ENCODE measurements around the gene ATG9A. TPM values are rescaled to one million over a fixed set of nuclear protein-coding genes. Genes with fewer than 3 reads are reported as not detected.
"Not testable (repeated sequence)": the region's sequence is repeated elsewhere in the genome, so short reads cannot be mapped to it uniquely, and the experiment has no call there.

Gene ATG9A
- total RNA-seq, 1 experiment from 2014 or later: 32.5 TPM

GRCh38 chr2:219207884-219208740 is 21.3 kb downstream of the ATG9A start:
- Histone ChIP-seq H3K36me3 (replicated peaks; ENCODE audit: control insufficient read depth, insufficient read depth, low read length) (peaks cover 17% of the 10 kb centered on the region), H3K4me3 (ENCODE audit: insufficient read depth, low read depth, low read length) (no peak overlapping the region), H3K27me3 (ENCODE audit: control insufficient read depth, insufficient read depth, low read length) (no peaks in the 10 kb centered on the region)
- peak; percentile 21 for DNase-seq

- Histone ChIP-seq H3K36me3 (replicated peaks; ENCODE audit: control insufficient read depth, insufficient read depth, low read length) (peaks cover 12% of the 10 kb centered on the region), H3K27me3 (ENCODE audit: control insufficient read depth, insufficient read depth, low read length) (no peaks in the 10 kb centered on the region), H3K4me3 (ENCODE audit: insufficient read depth, low read depth, low read length) (peak overlapping the region; percentile 68)
- no peak for DNase-seq
Observed at GRCh38 chr2:219207134-219207883, 22.1 kb downstream of the ATG9A start.

GRCh38 chr2:219206328-219207133 is 22.9 kb downstream of the ATG9A start, which contains the start of gene ZFAND2B:
TSS of gene ZFAND2B (plus strand) at chr2:219206782. CDS start at chr2:219206988, 206 bp downstream.
- Histone ChIP-seq H3K4me3 (ENCODE audit: insufficient read depth, low read depth, low read length) (peak within 1 kb of the TSS; percentile 73), H3K27me3 (ENCODE audit: control insufficient read depth, insufficient read depth, low read length) (no peaks in the 10 kb centered on the region), H3K36me3 (replicated peaks; ENCODE audit: control insufficient read depth, insufficient read depth, low read length) (peaks cover 12% of the 10 kb centered on the region)
- peak; percentile 100 for DNase-seq

DNA sequence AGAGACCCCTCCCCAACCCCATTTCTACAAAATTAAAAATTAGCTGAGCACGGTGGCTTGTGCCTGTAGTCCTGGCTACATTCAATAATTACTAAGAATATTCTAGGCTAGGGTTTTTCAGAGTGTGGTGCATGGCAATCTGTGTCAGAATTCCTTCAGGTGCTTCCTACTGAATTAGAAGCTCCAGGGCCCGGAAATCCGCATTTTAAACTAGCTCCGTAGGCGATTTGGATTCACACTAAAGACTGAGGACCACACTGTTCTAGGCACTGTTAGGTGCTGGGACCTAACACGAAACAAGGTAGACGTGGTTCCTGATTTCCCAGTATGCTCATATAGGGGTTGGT is 23.5 kb downstream of the ATG9A start:
- DNase-seq: no peak
- Histone ChIP-seq H3K4me3 (ENCODE audit: insufficient read depth, low read depth, low read length) (peak overlapping the region; percentile 73), H3K27me3 (ENCODE audit: control insufficient read depth, insufficient read depth, low read length) (no peaks in the 10 kb centered on the region), H3K36me3 (replicated peaks; ENCODE audit: control insufficient read depth, insufficient read depth, low read length) (peaks cover 8% of the 10 kb centered on the region)

GRCh38 chr2:219205165-219205538 is 24.3 kb downstream of the ATG9A start:
- Histone ChIP-seq H3K36me3 (replicated peaks; ENCODE audit: control insufficient read depth, insufficient read depth, low read length) (peaks cover 6% of the 10 kb centered on the region), H3K27me3 (ENCODE audit: control insufficient read depth, insufficient read depth, low read length) (no peaks in the 10 kb centered on the region), H3K4me3 (ENCODE audit: insufficient read depth, low read depth, low read length) (no peak overlapping the region)
- DNase-seq: no peak

DNA sequence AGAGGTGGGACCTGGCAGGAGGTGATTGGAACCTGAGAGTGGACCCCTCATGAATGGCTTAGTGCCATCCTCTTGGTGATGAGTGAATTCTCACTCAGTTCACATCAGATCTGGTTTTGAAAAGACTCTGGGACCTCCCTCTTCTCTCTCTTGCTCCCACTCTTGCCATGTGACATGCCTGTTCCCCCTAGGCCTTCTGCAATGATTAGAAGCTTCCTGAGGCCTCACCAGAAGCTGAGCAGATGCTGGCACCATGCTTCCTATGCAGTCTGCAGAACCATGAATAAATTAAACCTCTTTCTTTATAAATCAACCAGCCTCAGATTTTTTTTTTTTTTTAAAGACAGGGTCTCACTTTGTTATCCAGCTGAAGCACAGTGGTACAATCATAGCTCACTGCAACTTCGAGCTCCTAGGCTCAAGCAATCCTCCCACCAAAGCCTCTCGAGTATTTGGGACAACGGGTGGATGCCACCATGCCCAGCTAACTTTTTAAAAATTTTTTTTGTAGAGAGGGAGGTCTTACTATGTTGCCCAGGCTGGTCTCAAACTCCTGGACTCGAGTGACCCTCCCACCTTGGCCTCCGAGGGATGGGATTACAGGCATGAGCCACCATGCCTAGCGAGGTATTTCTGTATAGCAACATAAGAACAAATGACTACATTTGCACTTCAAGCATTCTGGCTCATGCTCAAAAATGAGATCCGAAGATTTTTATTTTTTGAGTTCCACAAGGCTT is 24.8 kb downstream of the ATG9A start:
- Histone ChIP-seq H3K27me3 (ENCODE audit: control insufficient read depth, insufficient read depth, low read length) (no peaks in the 10 kb centered on the region), H3K4me3 (ENCODE audit: insufficient read depth, low read depth, low read length) (no peak overlapping the region)
- no peak for DNase-seq

DNA sequence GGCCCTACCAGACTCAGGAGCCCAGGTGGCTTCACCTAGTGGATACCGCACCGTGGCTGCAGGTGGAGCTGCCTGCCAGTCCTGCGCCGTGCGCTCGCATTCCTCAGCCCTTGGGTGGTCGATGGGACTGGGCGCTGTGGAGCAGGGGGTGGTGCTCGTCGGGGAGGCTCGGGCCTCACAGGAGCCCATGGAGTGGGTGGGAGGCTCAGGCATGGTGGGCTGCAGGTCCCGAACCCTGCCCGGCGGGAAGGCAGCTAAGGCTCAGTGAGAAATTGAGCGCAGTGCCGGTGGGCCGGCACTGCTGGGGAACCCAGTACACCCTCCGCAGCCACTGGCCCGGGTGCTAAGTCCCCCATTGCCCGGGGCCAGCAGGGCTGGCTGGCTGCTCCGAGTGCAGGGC is 28.1 kb downstream of the ATG9A start:
- H3K4me3 ChIP-seq (ENCODE audit: insufficient read depth, low read depth, low read length); H3K27me3 ChIP-seq (ENCODE audit: control insufficient read depth, insufficient read depth, low read length); H3K36me3 ChIP-seq (replicated peaks; ENCODE audit: control insufficient read depth, insufficient read depth, low read length); DNase-seq: not testable (repeated sequence)

More for the DNA sequence above, 24.8 kb downstream of the ATG9A start:
- peaks cover 4% of the 10 kb centered on the region for H3K36me3 ChIP-seq (replicated peaks; ENCODE audit: control insufficient read depth, insufficient read depth, low read length)

DNA sequence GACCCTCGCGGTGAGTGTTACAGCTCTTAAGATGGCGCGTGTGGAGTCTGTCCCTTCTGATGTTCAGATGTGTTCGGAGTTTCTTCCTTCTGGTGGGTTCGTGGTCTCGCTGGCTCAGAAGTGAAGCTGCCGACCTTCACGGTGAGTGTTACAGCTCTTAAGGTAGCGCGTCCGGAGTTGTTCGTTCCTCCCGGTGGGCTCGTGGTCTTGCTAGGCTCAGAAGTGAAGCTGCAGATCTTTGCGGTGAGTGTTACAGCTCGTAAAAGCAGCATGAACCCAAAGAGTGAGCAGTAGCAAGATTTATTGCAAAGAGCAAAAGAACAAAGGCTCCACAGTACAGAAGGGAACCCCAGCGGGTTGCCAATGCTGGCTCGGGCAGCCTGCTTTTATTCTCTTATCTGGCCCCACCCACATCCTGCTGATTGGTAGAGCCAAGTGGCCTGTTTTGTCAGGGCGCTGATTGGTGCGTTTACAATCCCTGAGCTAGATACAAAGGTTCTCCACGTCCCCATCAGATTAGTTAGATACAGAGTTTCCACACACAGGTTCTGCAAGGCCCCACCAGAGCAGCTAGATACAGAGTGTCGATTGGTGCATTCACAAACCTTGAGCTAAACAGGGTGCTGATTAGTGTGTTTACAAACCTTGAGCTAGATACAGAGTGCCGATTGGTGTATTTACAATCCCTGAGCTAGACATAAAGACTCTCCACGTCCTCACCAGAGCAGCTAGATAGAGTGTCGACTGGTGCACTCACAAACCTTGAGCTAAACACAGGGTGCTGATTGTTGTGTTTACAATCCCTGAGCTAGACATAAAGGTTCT is 28.7 kb downstream of the ATG9A start:
- not testable (repeated sequence) for H3K36me3 ChIP-seq (replicated peaks; ENCODE audit: control insufficient read depth, insufficient read depth, low read length); DNase-seq; H3K27me3 ChIP-seq (ENCODE audit: control insufficient read depth, insufficient read depth, low read length); H3K4me3 ChIP-seq (ENCODE audit: insufficient read depth, low read depth, low read length)

GRCh38 chr2:219199470-219200211 is 29.8 kb downstream of the ATG9A start:
- DNase-seq: peak; percentile 23
- no peak overlapping the region for H3K4me3 ChIP-seq (ENCODE audit: insufficient read depth, low read depth, low read length)
- no peaks in the 10 kb centered on the region for H3K27me3 ChIP-seq (ENCODE audit: control insufficient read depth, insufficient read depth, low read length)
- no peaks in the 10 kb centered on the region for H3K36me3 ChIP-seq (replicated peaks; ENCODE audit: control insufficient read depth, insufficient read depth, low read length)

- Histone ChIP-seq H3K36me3 (replicated peaks; ENCODE audit: control insufficient read depth, insufficient read depth, low read length) (no peaks in the 10 kb centered on the region), H3K4me3 (ENCODE audit: insufficient read depth, low read depth, low read length) (no peak overlapping the region), H3K27me3 (ENCODE audit: control insufficient read depth, insufficient read depth, low read length) (no peaks in the 10 kb centered on the region)
- DNase-seq: peak; percentile 26
Observed at GRCh38 chr2:219198974-219199373, 30.5 kb downstream of the ATG9A start.

GRCh38 chr2:219197388-219197787 is 32.0 kb downstream of the ATG9A start:
- H3K4me3 ChIP-seq (ENCODE audit: insufficient read depth, low read depth, low read length): no peak overlapping the region
- no peak for DNase-seq

GRCh38 chr2:219186754-219187456 is 42.5 kb downstream of the ATG9A start:
- Histone ChIP-seq H3K36me3 (replicated peaks; ENCODE audit: control insufficient read depth, insufficient read depth, low read length) (peaks cover 11% of the 10 kb centered on the region), H3K27me3 (ENCODE audit: control insufficient read depth, insufficient read depth, low read length) (no peaks in the 10 kb centered on the region), H3K4me3 (ENCODE audit: insufficient read depth, low read depth, low read length) (no peak overlapping the region)
- DNase-seq: no peak

More at GRCh38 chr2:219197388-219197787, 32.0 kb downstream of the ATG9A start:
- Histone ChIP-seq H3K27me3 (ENCODE audit: control insufficient read depth, insufficient read depth, low read length) (no peaks in the 10 kb centered on the region), H3K36me3 (replicated peaks; ENCODE audit: control insufficient read depth, insufficient read depth, low read length) (no peaks in the 10 kb centered on the region)

Measured in H7 (cell line).